Tibial nerve (tissue), 4 donors: ENCODE results near the gene GP1BA. TPM values are rescaled to one million over a fixed set of nuclear protein-coding genes. Genes with fewer than 3 reads are reported as not detected.
A peak's percentile ranks its signal among the peaks of the same experiment; 100 is the strongest.

Experiments
- DNase-seq, 2 donors: peaks; one replicate each; pipeline ENCODE4 v3.0.0-alpha.2; 2019; ENCODE audit warnings: low spot score in 2 of 2
- H3K27ac ChIP-seq, 4 donors: fragments of 200-600 bp; sonication (generic) in 3 of 4; one replicate each; pipeline ENCODE4 v1.5.1; 2017 to 2019; ENCODE audit warnings: mild to moderate bottlenecking in 1 of 4
- H3K27me3 ChIP-seq, 2 donors: fragments of 200-600 bp; sonication (generic) in 1 of 2; one replicate each; pipeline versions ENCODE4 v1.5.1 to v1.6.0; 2017 to 2019
- H3K36me3 ChIP-seq, 3 donors: fragments of 200-600 bp; sonication (generic); one replicate each; pipeline ENCODE4 v1.5.1; 2018 to 2019
- H3K4me1 ChIP-seq, 4 donors: fragments of 200-600 bp; sonication (generic) in 3 of 4; one replicate each; pipeline ENCODE4 v1.5.1; 2017 to 2019
- H3K4me3 ChIP-seq, 4 donors: fragments of 200-600 bp; sonication (generic) in 3 of 4; one replicate each; pipeline ENCODE4 v1.5.1; 2017 to 2019; ENCODE audit warnings: mild to moderate bottlenecking in 1 of 4, moderate library complexity in 1 of 4
- H3K9me3 ChIP-seq, 4 donors: fragments of 200-600 bp; sonication (generic) in 3 of 4; one replicate each; pipeline ENCODE4 v1.5.1; 2017 to 2019
- EP300 ChIP-seq, 2 donors: sonication (generic); formaldehyde crosslinking; IDR thresholded peaks; one replicate each; pipeline ENCODE4 v1.6.1; 2017; ENCODE audit warnings: antibody characterized with exemption in 2 of 2, mild to moderate bottlenecking in 1 of 2
- POLR2A ChIP-seq, 2 donors: fragments of 450-650 bp; IDR thresholded peaks; one replicate each; pipeline ENCODE4 v1.6.1; 2017; ENCODE audit warnings: antibody characterized with exemption in 2 of 2, mild to moderate bottlenecking in 2 of 2, moderate library complexity in 2 of 2
- WGBS, 2 donors: methylation state at CpG; one replicate each; pipeline ENCODE4 v1.1.5; 2018; 5-methylcytosine and 5-hydroxymethylcytosine counted together
- total RNA-seq, 4 donors: library from RNA; depleted of rRNA; stranded (reverse); fragments of >200 nt; gene quantifications; one replicate each; pipeline ENCODE4 v1.1.0, GENCODE V29; 2016
- TF ChIP-seq, protein P1 (sequence below), 5 experiments: fragments of 200-600 bp in 3 of 5; fragments of 450-650 bp in 2 of 5; sonication (generic) in 3 of 5; IDR thresholded peaks; one replicate each; pipeline ENCODE4 v1.5.1; 2016 to 2019; ENCODE audit warnings: antibody characterized with exemption in 5 of 5, mild to moderate bottlenecking in 3 of 5, moderate library complexity in 2 of 5

Gene GP1BA
- total RNA-seq, 4 donors from 2014 or later, result not detected

- Histone ChIP-seq H3K27me3 (no peaks in the 10 kb centered on the region), H3K27ac (peak overlapping the region; percentile 74 to 95 (median 92)), H3K4me3 (peak overlapping the region; percentile 64 to 87 (median 70)), H3K9me3 (no peaks in the 10 kb centered on the region), H3K36me3 (peaks cover 0 to 42% (median 16%) of the 10 kb centered on the region in 3 donors), H3K4me1 (peaks cover 0 to 44% (median 22%) of the 10 kb centered on the region in 4 donors)
- DNase-seq, result no peak
- TF ChIP-seq, protein P1, sequence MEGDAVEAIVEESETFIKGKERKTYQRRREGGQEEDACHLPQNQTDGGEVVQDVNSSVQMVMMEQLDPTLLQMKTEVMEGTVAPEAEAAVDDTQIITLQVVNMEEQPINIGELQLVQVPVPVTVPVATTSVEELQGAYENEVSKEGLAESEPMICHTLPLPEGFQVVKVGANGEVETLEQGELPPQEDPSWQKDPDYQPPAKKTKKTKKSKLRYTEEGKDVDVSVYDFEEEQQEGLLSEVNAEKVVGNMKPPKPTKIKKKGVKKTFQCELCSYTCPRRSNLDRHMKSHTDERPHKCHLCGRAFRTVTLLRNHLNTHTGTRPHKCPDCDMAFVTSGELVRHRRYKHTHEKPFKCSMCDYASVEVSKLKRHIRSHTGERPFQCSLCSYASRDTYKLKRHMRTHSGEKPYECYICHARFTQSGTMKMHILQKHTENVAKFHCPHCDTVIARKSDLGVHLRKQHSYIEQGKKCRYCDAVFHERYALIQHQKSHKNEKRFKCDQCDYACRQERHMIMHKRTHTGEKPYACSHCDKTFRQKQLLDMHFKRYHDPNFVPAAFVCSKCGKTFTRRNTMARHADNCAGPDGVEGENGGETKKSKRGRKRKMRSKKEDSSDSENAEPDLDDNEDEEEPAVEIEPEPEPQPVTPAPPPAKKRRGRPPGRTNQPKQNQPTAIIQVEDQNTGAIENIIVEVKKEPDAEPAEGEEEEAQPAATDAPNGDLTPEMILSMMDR (IDR thresholded peaks at IDR 0.05), result no peak
- TF ChIP-seq POLR2A (IDR thresholded peaks at IDR 0.05) (no peak), EP300 (IDR thresholded peaks at IDR 0.05) (no peak)
- WGBS, 2 donors, result 19 to 22% methylated on average over 23 of the region's 23 CpGs
Observed at GRCh38 chr17:4968486-4969046, 36.5 kb downstream of the GP1BA start.

DNA sequence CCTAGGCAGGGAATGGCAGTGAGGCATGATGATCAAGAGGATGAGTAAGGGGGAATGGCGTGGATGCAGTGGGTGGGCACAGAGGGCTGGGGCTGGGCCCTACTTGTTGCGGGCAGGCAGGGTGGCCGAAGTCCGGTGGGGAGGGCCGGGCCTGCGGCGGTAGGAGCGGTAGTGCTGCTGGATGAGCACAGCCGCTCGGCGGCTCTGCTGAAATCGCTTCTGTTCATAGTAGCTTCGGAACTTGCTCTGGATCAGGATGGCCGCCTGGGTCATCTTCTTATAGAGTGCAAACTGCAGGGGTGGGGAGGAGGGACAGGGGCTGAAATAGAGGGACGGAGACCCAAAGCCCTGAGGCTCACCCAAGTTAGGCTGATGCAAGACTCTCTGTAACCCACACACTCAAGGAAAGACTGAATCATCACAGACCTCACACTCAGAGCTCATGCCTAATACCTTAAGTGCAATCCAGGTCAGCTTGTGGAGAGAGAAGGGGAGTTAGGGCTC is 37.0 kb downstream of the GP1BA start:
- H3K4me1 ChIP-seq, result peaks cover 0 to 44% (median 22%) of the 10 kb centered on the region in 4 donors
- H3K4me3 ChIP-seq, result peak overlapping the region; percentile 64 to 87 (median 70)
- H3K36me3 ChIP-seq, result peaks cover 0 to 47% (median 19%) of the 10 kb centered on the region in 3 donors
- 18 to 45% methylated on average over 15 of the region's 15 CpGs for WGBS, 2 donors
- no peaks in the 10 kb centered on the region for H3K27me3 ChIP-seq
- no peak for DNase-seq
- H3K27ac ChIP-seq, result peak overlapping the region; percentile 74 to 95 (median 92)
- TF ChIP-seq, protein P1 (IDR thresholded peaks at IDR 0.05), result no peak
- TF ChIP-seq EP300 (IDR thresholded peaks at IDR 0.05), result peak in 1 of 2 donors; percentile 29
- no peaks in the 10 kb centered on the region for H3K9me3 ChIP-seq

- peak overlapping the region; percentile 74 to 95 (median 92) for H3K27ac ChIP-seq
- H3K4me1 ChIP-seq, result peaks cover 0 to 44% (median 22%) of the 10 kb centered on the region in 4 donors
- H3K4me3 ChIP-seq, result peak overlapping the region in 1 of 4 donors; percentile 76
- H3K36me3 ChIP-seq, result peaks cover 4 to 53% (median 19%) of the 10 kb centered on the region in 3 donors
- DNase-seq, result no peak
- WGBS, 2 donors, result 56 to 65% methylated on average over 16 of the region's 16 CpGs
- H3K27me3 ChIP-seq, result no peaks in the 10 kb centered on the region
- H3K9me3 ChIP-seq, result no peaks in the 10 kb centered on the region
- no peak for TF ChIP-seq EP300 (IDR thresholded peaks at IDR 0.05)
- no peak for TF ChIP-seq POLR2A (IDR thresholded peaks at IDR 0.05)
- TF ChIP-seq, protein P1 (IDR thresholded peaks at IDR 0.05), result no peak
Observed at GRCh38 chr17:4969551-4970173, 37.6 kb downstream of the GP1BA start.

DNA sequence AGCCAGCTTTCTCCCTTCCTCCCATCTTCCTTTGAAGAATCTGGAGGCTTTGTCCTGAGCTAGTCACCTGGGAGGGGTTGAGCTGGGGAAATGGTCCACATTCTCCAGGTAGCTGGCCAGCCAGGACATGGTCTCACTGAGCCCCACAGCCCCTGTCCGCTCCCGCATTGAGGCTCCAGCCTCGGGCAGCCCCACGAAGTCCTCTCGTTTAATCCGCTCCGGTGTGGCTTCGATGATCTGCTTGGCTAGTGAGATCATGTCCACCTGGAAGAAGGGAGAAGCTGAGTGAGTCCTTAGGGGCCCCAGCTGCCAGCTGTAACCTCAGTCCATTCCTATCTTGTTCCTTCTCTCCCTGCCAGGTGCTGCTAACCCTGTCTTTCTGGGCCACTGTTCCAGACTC is 38.2 kb downstream of the GP1BA start:
- no peaks in the 10 kb centered on the region for H3K27me3 ChIP-seq
- H3K36me3 ChIP-seq, result peaks cover 4 to 57% (median 19%) of the 10 kb centered on the region in 3 donors
- DNase-seq, result no peak
- 84 to 95% methylated on average over 8 of the region's 8 CpGs for WGBS, 2 donors
- TF ChIP-seq POLR2A (IDR thresholded peaks at IDR 0.05) (no peak), EP300 (IDR thresholded peaks at IDR 0.05) (no peak)
- TF ChIP-seq, protein P1 (IDR thresholded peaks at IDR 0.05), result no peak
- H3K9me3 ChIP-seq, result no peaks in the 10 kb centered on the region
- H3K4me3 ChIP-seq, result no peak overlapping the region
- peak overlapping the region in 3 of 4 donors; percentile 74 to 95 (median 94) for H3K27ac ChIP-seq
- peaks cover 0 to 42% (median 22%) of the 10 kb centered on the region in 4 donors for H3K4me1 ChIP-seq

GRCh38 chr17:4971826-4972225 is 39.7 kb downstream of the GP1BA start:
- WGBS, 2 donors, result 85 to 86% methylated on average over 6 of the region's 6 CpGs
- Histone ChIP-seq H3K4me3 (no peak overlapping the region), H3K27me3 (no peaks in the 10 kb centered on the region), H3K36me3 (peaks cover 4 to 73% (median 19%) of the 10 kb centered on the region in 3 donors), H3K27ac (peak overlapping the region in 1 of 4 donors; percentile 48), H3K9me3 (no peaks in the 10 kb centered on the region), H3K4me1 (peaks cover 0 to 30% (median 14%) of the 10 kb centered on the region in 4 donors)
- TF ChIP-seq, protein P1 (IDR thresholded peaks at IDR 0.05), result no peak
- TF ChIP-seq EP300 (IDR thresholded peaks at IDR 0.05), result no peak
- no peak for TF ChIP-seq POLR2A (IDR thresholded peaks at IDR 0.05)
- no peak for DNase-seq
